M059J (cell line): ENCODE results near the gene ATP2B2. TPM values are rescaled to one million over a fixed set of nuclear protein-coding genes. Genes with fewer than 3 reads are reported as not detected.

Source experiments
- DNase-seq: peaks from one replicate; pipeline ENCODE4 v3.0.0-alpha.2; 2012; ENCODE audit warnings: low read depth
- total RNA-seq: library from RNA; depleted of rRNA; stranded (reverse); fragments of >200 nt; shearing (Covaris generic); gene quantifications from 2 replicates; pipeline ENCODE4 v1.2.3, GENCODE V29; 2014

ATP2B2 gene
- total RNA-seq, 1 experiment from 2014 or later, result not detected

GRCh38 chr3:10329495-10330015 lies 175.8 kb downstream of the ATP2B2 start:
- DNase-seq, result no peak

DNA sequence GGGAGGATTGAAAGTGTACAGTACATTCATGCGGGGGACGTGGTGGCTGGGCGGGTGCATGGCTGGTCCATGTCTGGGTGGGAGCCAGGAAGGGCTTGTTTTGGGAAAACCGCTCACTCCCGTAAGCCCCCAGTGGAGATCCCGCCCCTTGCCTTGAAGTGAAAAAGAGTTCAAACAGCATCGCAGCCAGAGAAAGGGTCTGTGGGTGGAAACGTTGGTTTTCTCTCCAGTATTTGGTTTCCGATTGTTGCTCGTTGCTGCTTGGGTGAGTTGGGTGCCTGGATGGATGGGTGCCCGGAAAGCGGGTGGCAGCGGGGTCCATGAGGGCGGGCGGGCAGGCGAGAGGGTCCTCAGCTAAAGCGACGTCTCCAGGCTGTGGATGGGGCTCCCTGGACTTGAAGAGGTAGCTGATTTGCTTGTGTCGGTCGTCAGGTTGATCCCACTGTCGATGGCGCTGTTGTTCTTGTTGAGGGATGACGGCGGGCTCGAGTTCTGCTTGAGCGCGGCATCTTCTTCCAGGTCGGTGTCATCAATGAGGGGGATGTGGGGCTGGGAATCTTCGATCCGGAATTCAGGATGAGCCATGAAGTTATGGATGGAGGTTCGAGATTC lies 176.8 kb downstream of the ATP2B2 start:
- no peak for DNase-seq

GRCh38 chr3:10327592-10327991 lies 177.8 kb downstream of the ATP2B2 start:
- DNase-seq, result no peak

- no peak for DNase-seq
Measured at GRCh38 chr3:10322352-10322710, 183.1 kb downstream of the ATP2B2 start.

GRCh38 chr3:10321630-10322351 lies 183.6 kb downstream of the ATP2B2 start:
- DNase-seq, result no peak

GRCh38 chr3:10320320-10320677 lies 185.1 kb downstream of the ATP2B2 start:
- DNase-seq, result no peak

GRCh38 chr3:10319804-10320203 lies 185.6 kb downstream of the ATP2B2 start:
- no peak for DNase-seq

GRCh38 chr3:10319251-10319650 lies 186.1 kb downstream of the ATP2B2 start:
- no peak for DNase-seq

- DNase-seq, result no peak
Measured at GRCh38 chr3:10317961-10318350, 187.4 kb downstream of the ATP2B2 start.

DNA sequence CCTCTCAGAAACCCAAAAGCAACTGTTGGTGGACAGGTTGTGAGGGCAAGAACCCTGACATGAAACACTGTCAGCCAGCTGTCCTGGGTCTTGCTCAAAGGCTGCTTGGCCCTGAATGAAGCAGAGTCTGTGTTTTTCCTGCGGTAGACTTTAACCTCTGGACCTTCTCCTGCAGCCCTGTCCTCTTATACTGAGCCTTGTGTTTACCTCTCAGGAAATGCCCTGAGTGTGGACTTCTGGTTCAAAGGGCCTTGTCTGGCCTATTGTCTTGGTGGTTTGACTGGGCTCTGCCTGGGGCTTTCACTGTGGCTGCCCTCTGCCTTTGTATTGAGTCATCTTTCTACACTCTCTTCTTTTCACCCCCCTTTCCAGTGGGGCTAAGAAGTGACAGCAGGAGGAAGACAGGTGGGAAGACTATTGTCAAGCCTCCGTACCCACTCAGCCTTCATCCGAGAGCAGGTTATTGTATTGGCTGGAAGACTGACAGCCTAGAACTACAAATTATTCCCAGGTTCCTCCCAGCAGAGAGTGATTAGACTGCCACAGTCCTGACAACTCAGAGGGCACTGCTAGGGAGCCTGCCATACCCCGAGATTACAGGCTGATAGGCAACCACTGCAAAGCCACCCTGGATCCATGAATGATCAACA lies 187.9 kb downstream of the ATP2B2 start:
- peak; percentile 19 for DNase-seq

- no peak for DNase-seq
Measured at GRCh38 chr3:10315771-10316344, 189.5 kb downstream of the ATP2B2 start.

- no peak for DNase-seq
Measured at GRCh38 chr3:10315101-10315500, 190.3 kb downstream of the ATP2B2 start.

- DNase-seq, result no peak
Measured at GRCh38 chr3:10312861-10313260, 192.5 kb downstream of the ATP2B2 start.

- DNase-seq, result no peak
Measured at GRCh38 chr3:10312391-10312790, 193.0 kb downstream of the ATP2B2 start.

- DNase-seq, result no peak
Measured at GRCh38 chr3:10311710-10312109, 193.7 kb downstream of the ATP2B2 start.

DNA sequence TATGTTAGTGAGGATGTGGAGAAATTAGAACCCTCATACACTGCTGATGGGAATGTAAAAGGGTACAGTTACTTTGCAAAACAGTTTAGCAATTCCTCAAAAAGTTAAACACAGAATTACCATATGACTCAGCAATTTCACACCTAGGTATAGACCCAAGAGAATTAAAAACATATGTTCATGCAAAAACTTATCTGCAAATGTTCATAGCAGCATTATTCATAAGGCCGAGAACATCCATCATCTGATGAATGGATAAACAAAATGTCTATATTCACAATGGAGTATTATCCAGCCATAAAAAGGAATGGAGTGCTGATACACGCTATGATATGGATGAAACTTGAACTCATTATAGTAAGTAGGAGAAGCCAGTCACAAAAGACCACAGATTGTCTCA lies 194.8 kb downstream of the ATP2B2 start:
- DNase-seq, result no peak

GRCh38 chr3:10309736-10310135 lies 195.7 kb downstream of the ATP2B2 start:
- no peak for DNase-seq

GRCh38 chr3:10308678-10309077 lies 196.7 kb downstream of the ATP2B2 start:
- DNase-seq, result no peak

DNA sequence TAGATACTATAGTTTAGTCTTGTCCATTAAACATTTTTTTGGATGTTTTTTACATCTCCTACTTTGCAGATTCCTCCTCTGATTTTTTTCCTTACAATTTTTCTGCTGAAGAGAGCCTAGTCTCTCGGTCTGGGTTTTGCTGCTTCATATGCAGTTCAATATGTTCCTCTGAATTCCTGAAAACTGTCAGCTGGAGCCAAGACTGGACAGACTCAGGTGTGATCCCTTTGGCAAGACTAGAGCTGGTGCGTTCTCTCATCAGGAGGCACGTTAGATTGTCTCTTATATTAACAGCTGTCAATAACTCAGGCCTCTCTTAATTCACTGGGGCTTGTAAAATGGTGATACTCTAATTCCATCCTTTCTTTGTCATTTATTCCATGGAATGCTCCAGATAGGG lies 199.2 kb downstream of the ATP2B2 start:
- DNase-seq, result no peak

DNA sequence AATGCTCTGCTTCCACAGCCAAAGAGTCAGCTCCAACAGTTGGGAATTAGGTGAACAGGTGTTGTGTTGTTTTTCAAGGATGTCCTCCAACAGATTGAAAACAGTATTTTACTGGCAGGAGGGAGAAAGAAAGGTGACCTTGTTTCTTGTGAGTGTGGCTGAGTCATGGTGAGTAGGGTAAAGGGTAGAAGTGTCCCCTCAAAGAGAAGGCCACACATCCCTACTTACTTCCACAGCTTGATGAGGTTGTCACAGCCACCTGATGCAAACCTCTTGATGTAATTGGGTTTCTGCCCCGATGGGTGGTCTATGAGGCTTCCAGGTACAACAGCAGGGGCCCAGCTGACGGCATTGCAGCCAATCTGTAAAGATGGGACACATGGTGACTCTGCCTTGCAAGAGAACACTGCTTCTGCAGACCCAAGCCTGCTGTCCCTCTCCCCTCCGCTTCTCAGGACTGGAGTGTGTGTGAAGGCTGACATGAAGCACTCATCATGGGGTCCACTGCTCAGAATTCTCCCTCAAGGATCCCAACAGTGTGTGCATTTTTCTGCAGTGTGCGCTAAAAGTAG lies 200.0 kb downstream of the ATP2B2 start:
- DNase-seq, result no peak

GRCh38 chr3:10304905-10305304 lies 200.5 kb downstream of the ATP2B2 start:
- no peak for DNase-seq

- DNase-seq, result no peak
Measured at GRCh38 chr3:10303785-10304184, 201.6 kb downstream of the ATP2B2 start.
